Stimulated activated naive CD4-positive, alpha-beta T cell treated with Interleukin-2 at 50 U/mL for 16 hours (primary cell): ENCODE measurements around the gene HOXB9.

Source experiments
- DNase-seq: peaks from one replicate; lab custom pipeline; 2025; lab: John Stamatoyannopoulos, UW

The HOXB9 gene

DNA sequence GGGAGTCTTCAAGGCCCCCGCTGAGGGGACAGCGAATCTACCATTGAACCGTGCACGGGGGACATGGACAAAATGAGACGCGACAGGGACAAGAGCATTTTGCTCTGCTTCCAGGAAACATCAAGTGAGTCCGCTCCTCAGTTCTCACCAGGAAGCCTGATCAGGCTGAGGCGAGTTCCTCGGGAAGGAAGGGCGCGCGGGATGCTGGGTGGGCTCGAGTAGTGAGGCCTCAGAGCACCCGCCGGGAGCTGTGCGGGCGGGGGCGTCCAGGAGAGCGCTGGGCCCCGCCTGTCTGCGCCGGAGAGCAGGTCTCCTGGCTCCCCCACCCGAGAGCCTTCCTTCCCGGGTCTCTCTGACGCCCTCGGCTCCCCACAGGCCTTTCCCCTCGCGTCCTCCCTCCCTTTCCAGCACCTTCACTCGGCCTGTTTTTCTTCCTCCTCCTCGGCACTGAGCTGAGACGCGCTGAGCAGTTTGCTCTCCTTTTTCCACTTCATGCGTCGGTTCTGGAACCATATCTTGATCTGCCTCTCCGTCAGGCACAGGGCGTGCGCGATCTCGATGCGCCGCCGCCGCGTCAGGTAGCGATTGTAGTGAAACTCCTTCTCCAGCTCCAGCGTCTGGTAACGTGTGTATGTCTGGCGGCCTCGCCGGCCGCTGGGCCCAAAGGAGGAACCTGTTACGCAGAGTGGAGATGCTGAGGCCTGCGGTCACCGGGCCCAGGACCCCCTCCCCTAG, 30.0 kb downstream of the HOXB9 start:
- DNase-seq, result peak; percentile 20

DNA sequence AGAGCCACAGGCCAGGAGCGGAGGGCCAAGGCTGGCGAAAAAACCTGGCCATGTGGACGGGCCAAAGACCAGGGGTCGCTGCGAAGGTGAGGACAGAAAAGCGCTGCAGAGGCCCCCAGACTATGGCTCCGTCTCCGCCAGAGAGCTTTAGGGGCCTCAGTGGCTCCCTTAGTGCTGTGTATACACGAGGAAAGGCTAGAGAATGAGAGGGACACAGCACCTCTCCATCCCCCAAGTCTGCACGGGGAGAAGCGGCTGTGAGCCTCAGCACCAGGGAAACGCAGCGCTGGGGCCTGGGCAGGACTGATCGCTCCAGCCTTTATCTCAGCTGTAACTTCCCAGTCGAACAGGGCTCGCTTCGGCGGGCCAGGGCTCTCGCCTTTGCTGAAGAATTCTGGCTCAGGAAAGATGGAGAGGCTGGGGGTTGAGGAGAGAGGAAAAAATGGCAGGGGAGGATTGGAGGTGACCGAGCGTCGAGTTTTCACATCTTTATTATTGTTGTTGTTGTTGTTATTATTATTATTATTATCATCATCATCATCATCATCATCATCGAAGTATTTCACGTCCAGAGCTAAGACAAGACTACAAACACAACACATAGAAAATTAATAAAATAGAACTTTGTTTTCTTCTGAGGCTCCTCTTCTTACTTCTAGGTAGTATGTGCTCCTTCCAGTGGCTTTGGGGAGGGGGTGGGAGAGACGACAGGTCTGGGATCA, 30.7 kb downstream of the HOXB9 start:
- no peak for DNase-seq

DNA sequence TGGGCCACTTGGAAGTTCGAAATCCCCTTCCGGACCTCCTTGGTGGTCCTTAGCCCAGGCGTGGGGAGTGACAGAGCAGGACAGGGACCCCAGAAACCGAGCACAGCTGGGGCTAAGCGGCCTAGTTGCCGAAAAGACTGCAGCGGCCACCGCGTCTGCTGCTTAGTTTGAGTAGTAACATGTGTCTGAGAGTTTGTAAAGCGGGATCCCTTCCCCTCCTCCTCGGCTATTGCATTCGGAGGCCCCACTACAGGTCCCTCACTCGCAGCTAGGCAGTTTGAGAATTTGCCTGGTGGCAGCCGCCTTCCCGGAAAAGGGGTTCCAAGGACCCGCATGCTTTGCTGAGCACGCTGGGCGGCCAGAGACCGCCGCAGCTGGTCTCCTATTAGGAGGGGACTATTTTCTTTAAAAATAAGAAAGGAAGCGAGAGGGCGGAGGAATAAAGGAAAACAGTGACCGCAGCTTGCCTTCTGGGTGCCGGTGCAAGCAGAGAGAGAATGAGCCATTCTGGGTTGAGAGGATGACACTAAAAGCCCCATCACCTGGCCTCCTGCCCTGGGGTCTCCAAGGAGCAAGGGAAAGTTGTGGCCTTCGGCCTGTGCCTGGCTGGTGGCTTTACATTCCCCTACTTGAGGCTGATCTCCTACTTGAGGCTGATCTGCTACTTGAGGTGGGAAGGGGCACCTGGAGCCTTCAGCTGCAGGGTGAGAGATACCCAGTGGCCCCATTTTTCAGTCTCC, 31.4 kb downstream of the HOXB9 start:
- no peak for DNase-seq

DNA sequence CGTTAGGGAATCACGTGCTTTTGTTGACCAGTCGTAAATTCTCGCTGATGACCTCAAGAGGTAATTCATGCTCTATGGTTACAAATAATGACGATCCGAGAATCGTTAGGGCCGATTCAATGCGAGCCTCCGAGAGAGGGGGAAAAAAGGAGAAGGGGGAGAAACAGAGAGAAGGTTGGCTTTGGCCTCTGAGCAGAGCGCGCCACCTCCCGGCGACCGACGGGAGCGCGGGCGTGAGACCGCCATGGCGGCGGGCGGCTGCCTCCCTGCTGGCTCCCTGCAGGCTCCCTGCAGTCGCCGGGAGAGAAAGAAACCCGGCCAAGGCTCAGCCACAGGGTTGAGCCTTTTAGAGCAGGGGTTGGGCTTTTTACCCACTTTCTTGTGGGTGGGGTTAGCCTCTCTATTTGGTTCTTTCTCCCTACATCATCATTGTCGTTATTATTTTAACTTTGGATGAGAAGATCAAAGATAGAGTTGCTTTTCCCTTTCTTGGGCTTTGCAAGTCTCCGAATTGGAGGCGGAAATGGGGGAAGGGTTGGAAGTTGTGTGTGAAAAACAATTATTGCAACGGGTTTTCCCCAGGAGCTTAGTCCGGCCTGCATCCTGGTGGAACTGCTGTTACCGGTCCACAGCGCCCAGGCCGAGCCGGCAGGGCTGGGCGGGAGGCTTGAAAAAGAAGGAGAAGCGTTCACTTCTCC, 32.2 kb downstream of the HOXB9 start:
- DNase-seq, result peak; percentile 70

DNA sequence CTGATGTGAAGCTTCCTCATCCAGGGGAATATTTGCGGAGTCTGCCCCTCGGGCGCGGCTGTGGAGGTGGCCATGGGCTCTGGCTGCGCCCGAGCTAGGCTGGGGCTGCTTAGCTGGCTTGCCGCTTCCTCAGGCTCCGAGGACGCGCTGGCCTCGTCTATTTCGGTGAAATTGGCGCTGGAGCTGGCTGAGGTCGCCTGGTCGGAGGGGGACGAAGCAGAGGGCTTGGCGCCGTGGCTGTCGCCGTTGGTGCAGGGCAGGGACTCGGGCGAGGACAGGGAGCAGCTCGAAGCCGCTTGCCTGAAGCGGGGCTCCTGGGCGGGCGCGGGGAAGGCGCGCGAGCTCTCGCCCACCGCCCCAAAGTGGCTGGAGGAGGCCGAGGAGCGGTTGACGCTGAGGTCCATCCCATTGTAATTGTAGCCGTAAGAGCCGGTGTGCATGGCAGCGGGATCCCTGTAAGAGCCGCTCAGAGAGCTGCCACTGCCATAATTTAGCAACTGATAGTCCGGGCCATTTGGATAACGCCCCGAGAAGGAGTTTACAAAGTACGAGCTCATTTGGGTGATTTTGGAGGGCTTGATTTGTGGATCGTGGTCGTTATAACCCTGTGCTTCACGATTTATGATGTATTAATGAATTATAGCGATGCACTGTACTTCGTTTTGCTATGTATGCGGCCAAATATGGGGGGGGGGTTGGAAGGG, 32.9 kb downstream of the HOXB9 start, which contains the start of gene HOXB5:
Gene HOXB5, minus strand, starts transcription at position 654 of the 704 bp plus-strand sequence. Its CDS starts 97 bp downstream, at position 557.
- peak; percentile 26 for DNase-seq

DNA sequence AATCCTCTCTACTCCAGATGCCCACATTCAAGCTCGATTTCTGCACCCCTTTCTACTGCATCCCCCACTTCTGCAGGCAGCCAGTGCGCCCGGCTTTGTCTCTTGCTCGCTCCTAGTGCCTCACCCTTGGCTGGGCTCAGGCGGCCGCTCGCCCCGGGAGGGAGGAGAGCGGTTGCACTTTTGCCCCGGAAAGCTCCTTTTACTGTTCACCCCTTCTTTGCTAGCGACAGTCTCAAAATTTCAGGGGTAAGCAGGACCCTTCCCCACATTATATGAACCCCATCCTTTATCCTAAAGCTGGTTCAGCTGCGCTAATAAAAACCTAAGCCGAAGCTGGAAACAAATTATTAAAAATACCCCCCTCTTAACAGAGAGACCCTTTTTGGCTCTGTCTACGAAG, 33.6 kb downstream of the HOXB9 start:
- DNase-seq, result no peak

DNA sequence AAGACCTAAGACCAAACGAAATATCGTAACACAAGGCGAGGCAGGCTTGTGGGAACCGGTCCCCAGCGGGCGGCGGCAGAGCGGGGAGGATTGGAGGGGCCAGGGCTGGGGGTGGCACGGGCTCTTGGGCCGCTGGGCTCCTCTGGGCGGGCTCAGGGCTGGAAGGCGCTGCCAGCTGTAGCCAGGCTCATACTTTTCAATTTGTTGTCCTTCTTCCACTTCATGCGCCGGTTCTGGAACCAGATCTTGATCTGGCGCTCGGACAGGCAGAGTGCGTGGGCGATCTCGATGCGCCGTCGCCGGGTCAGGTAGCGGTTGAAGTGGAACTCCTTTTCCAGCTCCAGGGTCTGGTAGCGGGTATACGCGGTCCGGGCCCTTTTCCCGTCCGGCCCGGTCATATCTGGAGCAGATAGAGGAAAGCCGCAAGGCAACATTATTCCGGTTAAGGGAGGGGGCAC, 34.1 kb downstream of the HOXB9 start:
- no peak for DNase-seq

DNA sequence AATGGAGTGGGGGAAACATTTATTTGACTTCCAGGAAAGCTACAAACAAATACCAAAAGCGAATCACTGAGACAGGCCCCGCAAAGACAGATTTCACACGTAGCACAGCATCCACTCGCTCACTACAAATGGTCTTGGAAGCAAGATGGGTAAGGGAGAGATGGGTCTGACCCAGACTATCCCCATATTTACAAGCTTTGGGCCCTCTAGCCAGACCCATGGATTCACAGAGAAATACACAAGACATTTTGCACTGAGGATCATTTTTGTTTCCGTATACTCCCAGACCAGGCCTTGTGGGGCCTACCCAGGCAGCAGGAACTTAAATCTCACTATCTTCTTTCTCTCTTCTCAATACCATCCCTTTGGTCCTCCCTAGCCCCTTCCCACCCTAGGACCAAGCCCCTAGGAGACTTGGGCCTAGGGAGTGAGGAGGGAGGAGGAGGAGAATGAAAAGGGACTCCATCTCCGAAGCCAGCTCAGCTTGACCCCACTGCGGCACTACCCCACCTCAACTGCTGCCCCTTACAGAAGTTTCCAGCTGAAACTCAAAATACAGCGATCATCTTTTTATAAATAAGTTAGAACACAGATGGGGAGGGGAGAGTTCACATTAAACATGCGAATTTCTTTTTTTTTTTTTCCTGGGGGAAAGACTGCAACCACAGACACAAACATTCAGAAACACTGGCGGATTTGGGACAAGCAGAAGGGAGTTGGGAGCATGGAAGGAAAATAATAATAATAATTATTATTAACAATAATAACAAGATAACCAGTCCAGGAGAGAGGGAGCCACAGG, 34.7 kb downstream of the HOXB9 start:
- DNase-seq, result no peak

DNA sequence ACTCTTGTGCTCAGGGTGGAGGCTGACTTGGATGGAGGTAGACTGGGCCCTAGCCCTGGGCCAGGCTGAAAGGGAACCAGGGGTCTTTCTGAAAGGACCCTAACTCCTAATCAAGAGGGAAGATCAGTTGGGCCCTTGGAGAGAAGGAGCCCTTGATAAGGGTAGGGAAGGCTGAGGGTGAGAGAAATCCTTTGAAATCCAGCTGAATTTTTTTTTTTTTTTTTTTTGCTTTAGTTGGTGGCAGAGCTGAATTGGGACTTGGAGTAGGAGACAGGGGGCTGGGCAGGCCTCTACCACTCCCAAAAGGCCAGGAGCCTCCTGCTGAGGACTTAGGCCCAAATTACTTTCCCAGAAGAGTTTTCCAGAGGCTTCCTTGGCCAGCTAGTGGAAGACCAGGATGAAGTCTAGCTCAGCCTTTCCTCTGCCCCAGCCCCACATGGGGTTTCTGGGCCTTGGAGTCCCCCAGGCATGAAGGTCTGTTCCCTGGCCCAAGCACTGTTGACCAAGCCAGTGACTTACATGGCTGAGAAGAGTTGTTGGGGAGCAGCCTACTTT, 35.5 kb downstream of the HOXB9 start:
- no peak for DNase-seq

DNA sequence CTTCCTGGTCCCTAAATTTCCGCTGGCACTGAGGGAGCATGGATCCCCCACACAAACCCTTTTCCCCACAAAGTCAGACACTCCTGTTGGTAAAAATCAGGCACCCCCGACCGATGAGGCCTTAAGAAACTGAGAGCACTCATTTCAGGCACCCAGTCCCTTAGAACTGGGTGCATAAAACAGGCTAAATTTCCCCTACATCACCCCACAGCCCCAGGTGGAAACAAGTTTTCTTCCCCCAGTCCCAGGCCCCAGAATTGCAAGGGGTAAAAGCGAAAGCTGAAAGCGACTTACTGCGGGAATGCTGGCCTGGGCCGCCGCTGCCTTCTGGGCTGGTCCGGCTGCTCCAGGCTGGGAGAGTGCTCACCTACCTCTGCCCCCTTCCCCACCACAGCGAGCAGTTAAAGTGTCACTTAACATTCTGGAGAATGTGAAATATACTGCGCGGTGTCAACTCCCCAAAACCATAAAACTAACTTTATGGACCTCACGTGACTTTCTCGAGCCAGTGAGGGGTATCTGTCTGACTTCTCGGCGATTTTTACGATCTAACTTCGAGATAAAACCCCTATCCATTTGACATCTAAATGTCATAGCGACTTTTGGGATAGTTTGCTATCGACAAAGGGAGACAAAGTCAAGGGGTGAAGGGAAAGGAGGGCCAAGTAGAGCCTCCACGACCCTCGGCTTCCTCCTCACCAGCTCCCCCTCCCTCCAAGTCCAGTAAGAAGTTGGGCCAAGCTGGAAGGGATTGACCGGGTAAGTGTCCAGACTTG, 36.1 kb downstream of the HOXB9 start, which contains the start of gene HOXB3:
Gene HOXB3, minus strand, starts transcription at position 411 of the 776 bp plus-strand sequence. CDS start 37,767 bp downstream, outside the sequence.
- DNase-seq, result no peak

DNA sequence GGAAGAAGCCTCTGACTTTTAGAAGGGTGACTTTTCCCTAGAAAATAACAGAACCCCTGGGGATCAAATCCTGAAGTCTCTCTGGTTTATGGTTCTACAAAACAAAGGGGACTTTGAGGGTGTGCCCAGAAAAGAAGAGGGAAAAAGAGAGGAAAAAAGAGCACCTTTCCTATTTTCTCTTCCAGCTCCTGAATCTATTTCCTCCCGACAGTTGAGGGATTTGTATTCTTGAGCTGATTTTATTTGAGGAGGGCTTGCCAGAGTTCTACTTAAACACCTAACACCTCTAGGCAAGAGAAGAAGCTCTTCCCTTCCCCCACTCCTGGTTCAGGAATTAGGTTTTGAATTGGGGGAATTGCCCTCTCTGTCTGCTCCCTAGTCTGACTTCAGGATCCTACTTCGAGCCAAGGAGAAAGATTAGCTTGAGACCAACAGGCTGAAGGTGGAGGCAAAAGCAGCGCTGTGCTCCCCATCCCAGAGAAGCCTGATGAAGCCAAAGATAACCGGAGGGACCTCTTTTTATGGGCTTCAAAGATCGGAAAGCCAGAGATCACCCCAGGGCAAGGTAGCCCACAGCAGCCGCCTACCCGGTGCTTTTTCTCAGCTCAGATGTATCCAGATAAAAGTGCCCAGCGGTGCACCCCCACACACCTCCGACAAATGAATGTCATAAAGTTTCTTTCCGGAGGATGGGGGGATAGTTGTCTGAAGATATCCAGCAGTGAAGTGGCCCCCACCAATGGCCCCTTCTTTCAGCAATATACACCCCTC, 36.9 kb downstream of the HOXB9 start:
- no peak for DNase-seq

DNA sequence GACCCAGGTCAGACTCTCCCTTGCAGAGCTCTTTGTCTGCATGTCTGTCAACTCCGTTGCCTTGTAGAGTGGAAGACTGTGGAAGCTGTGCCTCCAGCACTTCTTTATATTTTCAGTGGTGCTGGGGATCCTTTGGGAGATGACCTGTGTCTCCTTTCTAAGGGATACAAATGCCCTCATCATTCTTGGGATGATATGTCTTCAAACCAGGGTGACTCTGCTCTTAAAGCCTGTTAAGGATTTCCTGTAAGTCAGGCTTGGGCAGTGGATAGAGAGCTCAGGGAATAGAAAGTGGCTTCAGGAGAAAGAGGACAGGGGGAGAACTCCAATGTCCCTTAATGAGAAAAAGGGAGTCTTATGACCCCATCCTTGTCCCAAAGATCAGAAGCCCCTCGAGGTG, 37.6 kb downstream of the HOXB9 start:
- no peak for DNase-seq

DNA sequence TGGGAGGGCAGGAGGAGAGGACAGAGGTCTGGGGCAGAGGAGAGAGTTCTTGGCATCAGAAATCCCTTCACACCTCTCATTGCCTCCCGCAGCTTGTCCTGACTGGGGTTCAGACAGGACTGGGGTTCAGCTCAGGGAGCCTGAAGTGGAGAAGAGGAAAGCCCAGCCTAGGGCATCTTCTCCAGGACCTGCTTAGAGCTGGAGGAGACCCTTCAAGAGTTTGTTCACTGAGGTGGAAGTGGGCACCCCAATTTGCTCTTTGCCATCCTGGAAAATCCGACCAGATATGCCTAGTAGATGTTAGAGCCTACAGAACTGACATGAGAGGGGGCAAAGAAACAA, 38.1 kb downstream of the HOXB9 start:
- no peak for DNase-seq

DNA sequence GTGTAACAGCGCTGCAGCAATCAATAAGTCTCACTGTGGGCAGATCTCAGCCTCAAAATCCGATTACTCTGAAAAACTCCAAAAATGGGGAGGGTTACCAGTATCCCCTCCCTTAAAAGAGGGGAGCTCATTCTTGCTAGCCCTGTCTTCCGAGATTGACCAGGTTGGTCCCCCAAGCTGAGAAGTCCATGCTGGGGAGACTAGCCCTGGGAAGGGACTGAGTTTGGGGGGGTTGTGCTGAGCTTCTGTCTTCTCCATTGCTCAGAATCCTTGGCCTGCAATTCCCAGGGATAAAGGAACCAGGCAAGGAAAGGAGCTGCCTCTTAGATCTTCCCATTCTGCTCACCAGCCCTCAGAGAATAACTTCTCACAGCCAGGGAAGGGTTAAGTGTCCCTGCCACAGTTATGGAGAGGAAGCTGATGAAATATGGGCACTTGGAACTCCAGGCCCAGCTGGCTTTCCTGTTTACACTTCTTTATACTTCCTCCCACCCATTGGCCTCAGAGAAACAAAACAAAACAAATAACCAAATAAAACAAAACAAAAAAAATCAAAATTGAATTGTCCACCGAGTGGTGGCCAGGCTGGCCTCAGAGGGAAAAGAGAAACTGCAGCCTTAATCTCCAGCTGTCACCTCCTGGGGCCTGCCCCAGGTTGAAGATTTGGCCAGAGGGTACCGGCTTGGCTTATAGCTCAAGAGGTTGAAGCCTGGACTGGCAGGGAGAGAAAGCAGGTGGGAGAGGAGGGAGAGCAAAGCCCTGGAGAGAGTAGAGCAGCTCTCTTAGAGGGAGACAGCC, 38.7 kb downstream of the HOXB9 start:
- no peak for DNase-seq

DNA sequence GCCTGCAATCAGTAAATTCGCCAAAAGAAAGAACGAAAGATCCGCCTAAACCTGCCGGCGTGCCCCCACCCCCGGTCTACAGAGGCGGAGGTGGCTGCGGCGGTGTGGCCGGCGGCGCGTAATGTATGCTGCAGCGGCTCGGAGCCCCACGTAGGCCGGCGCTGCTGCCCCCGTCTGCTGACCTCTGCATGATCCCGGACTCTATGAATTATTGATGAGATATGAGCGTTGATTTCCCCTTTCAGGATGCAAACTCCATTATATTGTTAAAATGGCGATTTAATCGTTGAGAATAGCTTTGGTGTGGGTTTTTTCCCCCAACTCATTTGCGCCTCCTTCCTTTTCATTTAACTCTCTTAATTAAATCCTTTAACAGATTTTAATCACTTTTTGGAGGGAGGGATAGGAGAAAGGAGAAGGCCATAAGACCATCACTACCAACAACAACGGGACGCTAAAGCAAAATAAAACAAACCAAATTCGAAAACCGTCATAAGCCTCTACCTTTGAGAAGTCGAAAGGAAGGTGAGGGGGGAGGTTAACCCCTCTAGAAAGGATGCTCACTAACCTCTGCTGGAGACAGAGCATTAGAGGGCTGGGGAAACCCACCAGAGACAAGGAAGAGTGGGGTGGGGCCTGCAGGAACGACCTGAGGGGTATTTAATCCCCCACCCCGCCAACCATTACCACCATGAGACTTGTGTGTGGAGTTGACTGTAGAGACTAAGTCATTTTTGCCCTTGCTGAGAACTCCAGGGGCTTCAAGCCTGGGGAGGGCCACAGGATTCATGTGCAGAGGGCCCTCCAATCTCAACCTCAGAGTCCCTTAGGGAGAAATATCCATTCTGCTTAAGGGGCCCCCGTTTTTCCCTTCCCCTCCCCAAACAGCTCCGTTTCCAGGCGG, 39.6 kb downstream of the HOXB9 start:
- DNase-seq, result peak; percentile 36

DNA sequence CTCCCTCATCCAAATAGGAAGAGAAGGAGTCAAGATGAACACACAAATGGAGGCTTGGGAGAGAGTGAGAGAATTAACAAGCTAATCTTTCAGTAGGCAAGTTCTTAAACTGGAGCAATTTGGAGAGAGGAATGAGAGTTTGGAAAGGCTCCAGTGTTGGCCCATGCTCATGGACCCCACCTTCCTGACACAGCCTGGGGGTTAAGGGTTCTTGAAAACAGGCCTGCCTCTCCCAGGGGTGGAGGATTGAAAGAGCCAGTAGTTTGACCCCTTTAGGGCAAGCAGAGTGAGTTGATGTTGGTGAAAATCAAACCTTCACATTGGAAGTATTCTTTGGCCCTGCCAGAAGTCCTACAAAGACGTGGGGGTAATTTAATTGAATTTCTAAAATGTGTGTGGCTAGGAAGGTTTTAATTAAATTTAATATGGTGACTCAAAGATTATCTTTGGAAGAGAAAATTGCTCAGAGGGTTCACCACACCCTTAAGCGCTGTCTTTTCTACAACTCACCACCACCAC, 41.9 kb downstream of the HOXB9 start:
- DNase-seq, result no peak
